ENCODE data around the gene TUBB4A.

Gene TUBB4A

DNA sequence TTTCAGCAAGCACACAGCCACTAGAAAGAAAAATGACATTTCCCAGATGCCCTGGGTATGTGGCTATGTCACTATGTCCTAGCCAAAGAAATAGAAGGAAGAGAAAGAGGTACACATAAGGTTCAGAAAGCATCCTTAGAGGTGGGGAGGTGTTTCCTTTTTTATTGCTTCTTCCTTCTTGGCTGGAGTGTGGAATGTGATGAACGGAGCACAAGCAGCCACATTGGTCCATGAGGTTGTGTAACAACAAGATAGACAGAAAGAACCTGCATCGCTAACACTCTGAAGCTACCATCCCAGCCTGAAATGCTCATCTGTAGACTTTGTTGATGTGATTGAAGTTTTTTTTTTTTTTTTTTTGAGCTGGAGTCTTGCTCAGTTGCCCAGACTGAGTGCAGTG, 49.2 kb downstream of the TUBB4A start:
- TF ChIP-seq CREB1 (IDR thresholded peaks at IDR 0.05; ENCODE audit: low read depth): no peak
- no peak for TF ChIP-seq CEBPB (IDR thresholded peaks at IDR 0.05)

DNA sequence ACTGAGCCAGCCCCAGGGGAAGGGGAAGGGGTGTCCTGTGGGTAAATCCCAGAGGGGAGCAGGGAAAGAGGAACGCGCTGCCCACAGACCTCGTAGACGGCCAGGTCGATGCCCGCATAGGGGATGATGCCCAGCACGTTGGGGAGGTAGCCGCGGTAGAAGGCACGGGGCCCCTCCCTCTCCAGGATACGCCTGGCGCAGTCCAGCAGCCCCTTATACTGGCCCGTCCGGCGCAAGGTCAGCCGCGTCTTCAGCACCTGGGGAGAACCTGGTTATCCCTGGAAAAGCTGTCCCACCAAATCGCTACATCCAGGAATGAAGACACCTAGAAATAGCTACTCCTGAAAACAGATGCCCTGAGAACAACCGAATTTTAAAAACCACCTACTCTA, 49.9 kb downstream of the TUBB4A start:
- TF ChIP-seq, protein P1, sequence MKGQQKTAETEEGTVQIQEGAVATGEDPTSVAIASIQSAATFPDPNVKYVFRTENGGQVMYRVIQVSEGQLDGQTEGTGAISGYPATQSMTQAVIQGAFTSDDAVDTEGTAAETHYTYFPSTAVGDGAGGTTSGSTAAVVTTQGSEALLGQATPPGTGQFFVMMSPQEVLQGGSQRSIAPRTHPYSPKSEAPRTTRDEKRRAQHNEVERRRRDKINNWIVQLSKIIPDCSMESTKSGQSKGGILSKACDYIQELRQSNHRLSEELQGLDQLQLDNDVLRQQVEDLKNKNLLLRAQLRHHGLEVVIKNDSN (IDR thresholded peaks at IDR 0.05): no peak
- TF ChIP-seq FOXM1 (IDR thresholded peaks at IDR 0.05; ENCODE audit: borderline replicate concordance, low read depth) (no peak), ZBTB7A (IDR thresholded peaks at IDR 0.05; ENCODE audit: low read depth) (no peak), TEAD4 (IDR thresholded peaks at IDR 0.05) (no peak), CREB1 (IDR thresholded peaks at IDR 0.05; ENCODE audit: low read depth) (no peak)

DNA sequence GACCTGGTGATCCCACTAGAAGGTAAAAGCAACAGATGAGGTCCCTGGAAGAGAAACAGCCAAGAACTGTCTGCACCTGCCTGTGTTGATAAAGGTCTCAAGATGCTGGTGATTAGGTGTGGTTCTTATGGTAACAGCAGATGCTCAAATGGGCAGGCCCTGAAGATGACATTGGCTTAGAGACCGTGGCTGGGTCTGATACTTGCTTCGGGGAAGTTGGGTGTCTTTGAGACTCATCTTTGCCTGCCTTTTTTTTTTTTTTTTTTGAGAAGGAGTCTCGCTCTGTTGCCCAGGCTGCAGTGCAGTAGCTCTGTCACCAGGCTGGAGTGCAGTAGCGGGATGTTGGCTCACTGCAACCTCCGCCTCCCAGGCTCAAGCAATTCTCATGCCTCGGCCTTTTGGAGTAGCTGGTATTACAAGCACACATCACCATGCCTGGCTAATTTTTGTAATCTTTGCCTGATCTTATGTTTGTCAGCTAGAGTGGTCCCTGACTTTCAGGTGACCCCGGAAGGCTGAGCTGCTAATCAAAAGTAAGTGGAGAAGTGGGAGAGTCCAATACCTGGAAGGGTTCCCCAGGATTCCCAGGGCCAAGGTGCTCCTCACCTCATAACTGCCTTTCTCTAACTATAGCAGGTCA, 50.4 kb downstream of the TUBB4A start:
- TF ChIP-seq, protein P1 (IDR thresholded peaks at IDR 0.05): no peak
- TF ChIP-seq EP300 (IDR thresholded peaks at IDR 0.05; ENCODE audit: borderline replicate concordance) (no peak), NFIC (IDR thresholded peaks at IDR 0.05) (no peak), ZBTB7A (IDR thresholded peaks at IDR 0.05; ENCODE audit: low read depth) (no peak), FOXM1 (IDR thresholded peaks at IDR 0.05; ENCODE audit: borderline replicate concordance, low read depth) (no peak), EGR1 (IDR thresholded peaks at IDR 0.05) (no peak), RAD21 (IDR thresholded peaks at IDR 0.05; ENCODE audit: low read depth) (no peak), TAF1 (IDR thresholded peaks at IDR 0.05; ENCODE audit: low read depth) (no peak)
- TF ChIP-seq, protein P2, sequence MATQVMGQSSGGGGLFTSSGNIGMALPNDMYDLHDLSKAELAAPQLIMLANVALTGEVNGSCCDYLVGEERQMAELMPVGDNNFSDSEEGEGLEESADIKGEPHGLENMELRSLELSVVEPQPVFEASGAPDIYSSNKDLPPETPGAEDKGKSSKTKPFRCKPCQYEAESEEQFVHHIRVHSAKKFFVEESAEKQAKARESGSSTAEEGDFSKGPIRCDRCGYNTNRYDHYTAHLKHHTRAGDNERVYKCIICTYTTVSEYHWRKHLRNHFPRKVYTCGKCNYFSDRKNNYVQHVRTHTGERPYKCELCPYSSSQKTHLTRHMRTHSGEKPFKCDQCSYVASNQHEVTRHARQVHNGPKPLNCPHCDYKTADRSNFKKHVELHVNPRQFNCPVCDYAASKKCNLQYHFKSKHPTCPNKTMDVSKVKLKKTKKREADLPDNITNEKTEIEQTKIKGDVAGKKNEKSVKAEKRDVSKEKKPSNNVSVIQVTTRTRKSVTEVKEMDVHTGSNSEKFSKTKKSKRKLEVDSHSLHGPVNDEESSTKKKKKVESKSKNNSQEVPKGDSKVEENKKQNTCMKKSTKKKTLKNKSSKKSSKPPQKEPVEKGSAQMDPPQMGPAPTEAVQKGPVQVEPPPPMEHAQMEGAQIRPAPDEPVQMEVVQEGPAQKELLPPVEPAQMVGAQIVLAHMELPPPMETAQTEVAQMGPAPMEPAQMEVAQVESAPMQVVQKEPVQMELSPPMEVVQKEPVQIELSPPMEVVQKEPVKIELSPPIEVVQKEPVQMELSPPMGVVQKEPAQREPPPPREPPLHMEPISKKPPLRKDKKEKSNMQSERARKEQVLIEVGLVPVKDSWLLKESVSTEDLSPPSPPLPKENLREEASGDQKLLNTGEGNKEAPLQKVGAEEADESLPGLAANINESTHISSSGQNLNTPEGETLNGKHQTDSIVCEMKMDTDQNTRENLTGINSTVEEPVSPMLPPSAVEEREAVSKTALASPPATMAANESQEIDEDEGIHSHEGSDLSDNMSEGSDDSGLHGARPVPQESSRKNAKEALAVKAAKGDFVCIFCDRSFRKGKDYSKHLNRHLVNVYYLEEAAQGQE (IDR thresholded peaks at IDR 0.05; ENCODE audit: low read depth): no peak
- TF ChIP-seq, protein P3, sequence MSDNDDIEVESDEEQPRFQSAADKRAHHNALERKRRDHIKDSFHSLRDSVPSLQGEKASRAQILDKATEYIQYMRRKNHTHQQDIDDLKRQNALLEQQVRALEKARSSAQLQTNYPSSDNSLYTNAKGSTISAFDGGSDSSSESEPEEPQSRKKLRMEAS (IDR thresholded peaks at IDR 0.05): no peak

DNA sequence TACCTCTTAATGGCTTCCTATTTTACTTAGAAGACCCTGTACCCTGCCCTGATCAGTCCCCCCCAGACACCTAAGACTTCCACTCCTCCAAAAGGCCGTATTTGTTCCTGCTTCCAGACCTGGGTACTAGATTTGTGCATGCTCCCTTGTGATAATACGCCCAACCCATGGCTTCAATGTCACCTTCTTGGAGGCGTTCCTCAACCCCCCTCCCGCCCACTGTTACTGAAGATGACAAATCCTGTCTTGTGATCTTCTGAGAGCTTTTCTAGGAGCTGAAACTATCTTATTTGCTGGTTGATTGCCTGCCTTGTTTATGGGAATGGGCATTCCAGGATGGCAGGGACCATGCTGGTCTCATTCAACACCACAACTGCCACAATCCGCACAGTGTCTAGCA, 51.9 kb downstream of the TUBB4A start:
- TF ChIP-seq, protein P3 (IDR thresholded peaks at IDR 0.05): no peak

DNA sequence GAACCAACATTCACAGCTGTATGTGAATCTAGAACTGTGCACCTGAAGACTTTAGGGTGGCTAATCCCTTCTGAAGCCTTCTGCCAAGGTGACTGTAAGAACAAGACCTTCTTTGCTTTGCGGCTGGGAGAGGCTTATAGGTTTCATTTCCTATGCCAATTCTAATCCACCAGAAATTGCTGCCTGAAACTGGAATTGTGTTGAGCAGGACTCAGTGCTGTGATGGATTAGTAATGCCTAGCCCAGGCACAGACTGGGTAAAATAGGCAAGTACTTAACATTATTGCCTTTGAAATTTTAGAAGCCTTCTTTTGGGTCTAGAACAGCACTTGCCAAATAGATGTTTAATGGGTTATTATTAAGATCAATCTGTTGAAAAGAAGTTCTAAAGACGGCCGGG, 54.1 kb downstream of the TUBB4A start:
- TF ChIP-seq ZBTB7A (IDR thresholded peaks at IDR 0.05; ENCODE audit: low read depth) (no peak), TAF1 (IDR thresholded peaks at IDR 0.05; ENCODE audit: low read depth) (no peak), TEAD4 (IDR thresholded peaks at IDR 0.05) (no peak), CEBPB (IDR thresholded peaks at IDR 0.05) (no peak), NFIC (IDR thresholded peaks at IDR 0.05) (no peak), TCF12 (IDR thresholded peaks at IDR 0.05; ENCODE audit: low read depth) (no peak), RAD21 (IDR thresholded peaks at IDR 0.05; ENCODE audit: low read depth) (no peak), EP300 (IDR thresholded peaks at IDR 0.05; ENCODE audit: borderline replicate concordance) (no peak)

DNA sequence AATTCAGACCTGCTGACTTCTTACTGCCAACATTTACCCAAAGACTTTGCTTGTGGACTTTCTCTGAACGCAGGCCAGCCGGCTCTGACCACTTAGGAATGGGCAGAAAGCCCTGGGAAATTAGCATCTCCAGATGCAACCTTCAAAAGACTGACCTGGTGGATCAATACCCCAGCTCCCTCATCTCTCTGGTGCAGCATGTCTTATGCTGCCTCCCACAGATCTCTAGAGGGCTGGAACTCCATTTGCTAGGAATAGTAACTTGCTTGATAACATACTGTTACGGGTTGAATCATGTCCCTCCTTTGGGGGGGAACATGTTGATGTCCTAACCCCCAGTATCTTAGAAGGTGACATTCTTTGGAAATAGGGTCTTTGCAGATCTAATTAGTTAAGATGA, 55.7 kb downstream of the TUBB4A start:
- no peak for TF ChIP-seq EGR1 (IDR thresholded peaks at IDR 0.05)
- TF ChIP-seq, protein P1 (IDR thresholded peaks at IDR 0.05): no peak
